Measurements from ENCODE around the gene OR52I2.

Gene OR52I2

DNA sequence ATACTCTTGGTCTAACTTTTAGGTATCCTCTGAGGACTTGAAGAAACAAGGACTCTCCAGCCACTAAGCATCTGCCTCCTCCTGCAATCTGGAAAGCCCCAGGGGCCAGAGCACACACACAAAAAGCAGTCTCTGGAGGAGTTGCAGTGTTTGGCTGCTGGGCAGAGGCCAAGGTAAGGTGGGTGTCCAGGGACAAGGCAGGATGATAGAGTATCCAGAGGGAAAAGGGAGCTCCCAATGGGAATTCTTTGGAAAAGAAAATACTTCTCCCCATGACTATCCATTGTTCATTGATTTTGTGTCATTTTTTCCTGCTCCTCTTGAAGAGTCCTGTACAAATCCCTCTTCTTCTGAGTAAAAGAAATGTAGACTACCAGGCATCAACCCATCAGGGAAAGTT is at the start of gene OR52I2:
Gene OR52I2 (plus strand): TSS at position 301 of the 400 bp plus-strand sequence.
- no peak for DNase-seq

DNA sequence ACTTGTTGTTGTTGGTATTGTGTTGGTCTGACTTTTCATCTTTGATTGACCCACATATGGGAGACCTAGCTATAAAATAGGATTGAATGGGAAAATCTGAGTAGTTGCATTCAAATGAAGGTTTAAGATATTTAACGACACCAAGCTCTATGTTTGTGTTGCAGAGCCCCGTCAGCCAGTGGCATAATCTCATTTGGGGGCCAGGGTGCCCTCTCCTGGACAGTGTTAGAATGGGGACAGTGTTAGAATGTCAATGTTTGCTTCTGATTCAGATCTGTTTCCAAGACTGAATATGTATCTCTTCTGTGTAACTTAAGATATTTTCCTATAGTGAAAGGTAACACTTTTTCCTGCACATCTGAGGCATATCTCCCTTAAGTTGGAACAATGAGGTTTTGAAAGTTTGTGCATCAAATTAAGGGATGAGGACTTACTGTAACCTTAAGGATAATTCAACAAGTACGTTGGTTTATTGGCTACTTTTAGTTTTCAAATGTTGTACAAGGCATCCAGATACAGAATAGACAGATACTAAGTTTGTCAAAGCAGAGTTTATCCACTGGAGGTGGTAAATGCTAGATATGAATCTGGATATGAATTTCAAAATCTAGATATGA is 41.8 kb upstream of the OR52I2 start:
- no peak for DNase-seq

DNA sequence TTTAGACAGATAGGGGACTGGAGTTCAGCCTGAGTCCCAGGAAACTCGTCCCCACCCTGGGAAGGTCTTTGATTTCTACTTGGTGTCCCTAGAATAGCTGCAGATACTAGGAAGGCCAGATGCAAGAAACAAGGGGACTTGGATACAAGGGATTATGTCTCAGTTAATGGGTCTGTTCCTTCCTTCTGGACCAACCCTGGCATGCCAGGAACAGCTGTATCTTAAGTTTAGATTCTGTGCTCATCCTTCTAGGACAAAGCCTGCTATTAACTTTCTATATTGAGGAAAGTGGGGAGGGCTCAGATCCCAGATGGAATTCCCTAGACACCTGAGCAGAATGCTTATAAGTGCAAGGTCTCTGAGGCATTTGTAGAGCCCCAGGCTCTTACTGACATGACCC is 40.5 kb upstream of the OR52I2 start:
- DNase-seq, result no peak

DNA sequence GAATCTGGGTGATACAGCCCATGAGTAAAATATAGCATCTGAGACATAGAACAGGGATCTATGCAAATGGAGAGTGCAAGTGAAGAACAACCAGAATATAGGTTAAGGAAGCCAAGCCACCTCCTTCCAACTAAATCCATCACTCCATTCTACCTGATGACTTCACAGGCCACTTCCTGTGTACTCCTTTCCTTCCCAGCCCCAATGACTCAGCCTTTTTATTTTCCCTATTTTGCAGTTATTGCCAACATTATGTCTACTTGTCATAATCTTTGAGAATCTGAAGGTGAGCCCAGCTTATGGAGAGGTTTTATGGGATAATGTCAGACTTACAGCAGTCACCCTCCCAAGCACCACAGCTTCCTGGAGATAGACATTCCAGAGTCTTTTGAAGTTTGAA is 38.0 kb upstream of the OR52I2 start:
- no peak for DNase-seq

DNA sequence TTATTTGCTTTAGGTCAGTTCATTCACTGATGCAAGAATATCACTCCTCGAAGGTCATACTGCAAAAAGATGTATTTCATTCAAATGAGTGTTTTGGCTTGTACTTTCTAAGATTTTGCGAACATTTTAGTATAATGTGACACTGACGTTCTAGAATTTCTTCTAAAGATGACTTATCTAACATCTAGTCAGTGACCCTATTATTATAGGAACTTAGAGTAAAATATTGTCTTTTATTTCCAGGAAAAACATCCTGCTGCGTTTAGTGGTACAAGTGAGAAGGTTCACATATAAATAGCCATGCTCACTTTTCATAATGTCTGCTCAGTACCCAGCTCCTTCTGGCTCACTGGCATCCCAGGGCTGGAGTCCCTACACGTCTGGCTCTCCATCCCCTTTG is 36.7 kb upstream of the OR52I2 start, which contains the start of gene OR52M1:
Gene OR52M1 (plus strand): TSS at position 301 of the 400 bp plus-strand sequence. CDS start 0 bp downstream, at position 301.
- no peak for DNase-seq

DNA sequence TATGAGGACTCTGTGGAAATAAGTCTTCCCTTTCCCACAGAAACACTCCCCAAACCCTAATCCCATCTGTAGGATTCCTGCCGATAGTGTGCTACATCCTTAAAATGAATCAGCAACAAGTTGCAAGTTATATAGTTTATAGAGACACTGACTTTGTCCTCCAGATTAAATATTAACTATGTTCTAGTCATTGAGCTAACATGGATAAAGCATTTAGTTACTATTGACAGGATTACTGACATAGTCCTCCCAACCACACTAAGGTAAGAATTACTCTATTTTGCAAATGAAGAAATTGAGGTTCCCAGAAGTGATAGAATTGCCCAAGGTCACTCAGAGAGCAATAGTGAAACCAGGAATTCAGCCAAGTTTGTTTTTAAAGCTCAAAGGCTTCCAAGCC is 34.7 kb upstream of the OR52I2 start:
- DNase-seq, result no peak

DNA sequence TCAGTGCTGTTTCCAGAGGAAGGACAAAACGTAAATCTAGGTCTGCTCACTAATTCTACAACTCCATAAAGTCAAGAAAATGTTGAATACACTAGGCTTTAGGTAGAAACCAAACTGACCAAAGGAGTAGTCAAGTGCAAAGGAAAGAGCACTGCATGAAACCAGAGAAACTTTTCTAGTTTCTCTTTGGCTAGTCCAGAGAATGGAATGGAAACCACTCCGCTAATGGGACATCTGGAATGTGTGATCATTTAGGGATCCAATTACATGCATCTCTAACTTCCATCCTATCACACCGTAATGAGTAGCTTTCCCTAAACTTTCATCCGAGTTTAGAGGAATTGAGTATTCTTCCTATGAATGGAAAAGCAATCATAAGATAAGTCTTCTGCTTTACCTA is 34.1 kb upstream of the OR52I2 start:
- DNase-seq, result no peak

DNA sequence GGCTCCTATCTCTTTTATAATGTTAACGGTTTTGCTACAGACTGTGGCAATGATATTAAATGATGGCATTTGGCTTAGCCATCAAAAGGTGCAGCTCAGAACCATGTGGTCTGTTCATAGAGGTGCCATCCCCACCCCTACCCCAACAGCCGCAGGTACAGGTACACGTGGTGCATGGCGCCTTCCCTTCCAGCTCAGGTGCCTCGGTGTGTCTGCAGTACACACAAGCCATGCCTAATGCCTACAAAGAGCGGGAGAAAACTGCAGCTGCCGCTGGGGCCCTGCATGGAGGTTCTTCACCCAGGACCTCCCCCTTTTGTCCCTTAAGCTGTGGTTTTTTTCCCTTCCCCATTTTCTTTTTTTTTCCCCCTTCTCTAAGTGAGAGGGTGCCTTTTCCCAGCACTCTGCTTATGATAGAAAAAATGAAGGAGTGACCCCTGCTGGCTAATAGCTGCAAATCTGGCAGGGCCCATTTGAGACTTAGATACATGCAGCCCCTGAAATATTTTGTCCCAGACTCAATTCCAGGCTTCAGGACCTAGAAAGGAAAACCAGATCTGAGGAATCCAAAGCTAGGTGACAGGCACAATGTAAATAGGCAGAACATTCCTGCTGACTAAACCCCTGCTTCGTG is 30.1 kb upstream of the OR52I2 start:
- DNase-seq, result no peak

DNA sequence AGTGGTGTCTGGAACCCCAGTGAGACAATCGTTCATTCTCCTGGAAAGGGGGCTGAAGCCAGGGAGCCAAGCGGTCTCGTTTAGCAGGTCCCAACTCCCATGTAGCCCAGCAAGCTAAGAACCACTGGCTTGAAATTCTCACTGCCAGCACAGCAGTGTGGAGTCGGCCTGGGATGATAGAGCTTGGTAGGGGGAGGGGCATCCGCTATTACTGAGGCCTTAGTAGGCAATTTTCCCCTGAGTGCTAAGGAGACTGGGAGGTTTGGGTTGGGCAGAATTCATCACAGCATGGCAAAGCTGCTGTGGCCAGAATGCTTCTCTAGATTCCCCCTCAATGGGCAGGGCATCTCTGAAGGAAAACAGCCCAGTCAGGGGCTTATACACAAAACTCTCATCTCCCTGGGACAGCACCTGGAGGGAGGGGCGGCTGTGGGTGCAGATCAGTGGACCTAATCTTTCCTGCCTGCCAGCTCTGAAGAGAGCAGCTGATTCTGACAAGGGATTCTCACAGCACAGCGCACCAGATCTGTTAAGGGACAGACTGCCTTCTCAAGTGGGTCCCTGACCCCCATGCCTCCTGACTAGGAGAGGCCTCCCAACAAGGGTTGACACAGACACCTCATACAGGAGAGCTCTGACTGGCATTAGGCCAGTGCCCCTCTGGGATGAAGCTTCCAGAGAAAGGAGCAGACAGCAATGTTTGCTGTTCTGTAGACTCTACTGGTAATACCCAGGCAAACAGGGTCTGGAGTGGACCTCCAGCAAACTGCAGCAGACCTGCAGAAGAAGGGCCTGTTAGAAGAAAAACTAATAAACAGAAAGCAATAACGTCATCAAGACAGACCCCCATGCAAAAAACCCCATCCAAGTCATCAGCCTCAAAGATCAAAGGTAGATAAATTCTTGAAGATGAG is 21.8 kb upstream of the OR52I2 start:
- no peak for DNase-seq

DNA sequence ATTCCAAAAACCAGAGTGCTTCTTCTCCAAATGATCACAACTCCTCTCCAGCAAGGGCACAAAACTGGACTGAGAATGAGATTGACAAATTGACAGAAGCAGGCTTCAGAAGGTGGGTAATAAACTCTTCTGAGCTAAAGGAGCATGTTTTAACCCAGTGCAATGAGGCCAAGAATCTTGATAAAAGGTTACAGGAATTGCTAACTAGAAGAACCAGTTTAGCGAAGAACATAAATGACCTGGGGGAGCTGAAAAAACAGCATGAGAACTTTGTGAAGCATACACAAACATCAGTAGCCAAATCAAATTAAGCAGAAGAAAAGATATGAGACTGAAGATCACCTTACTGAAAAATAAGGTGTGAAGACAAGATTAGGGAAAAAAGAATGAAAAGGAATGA is 21.1 kb upstream of the OR52I2 start:
- DNase-seq, result no peak

DNA sequence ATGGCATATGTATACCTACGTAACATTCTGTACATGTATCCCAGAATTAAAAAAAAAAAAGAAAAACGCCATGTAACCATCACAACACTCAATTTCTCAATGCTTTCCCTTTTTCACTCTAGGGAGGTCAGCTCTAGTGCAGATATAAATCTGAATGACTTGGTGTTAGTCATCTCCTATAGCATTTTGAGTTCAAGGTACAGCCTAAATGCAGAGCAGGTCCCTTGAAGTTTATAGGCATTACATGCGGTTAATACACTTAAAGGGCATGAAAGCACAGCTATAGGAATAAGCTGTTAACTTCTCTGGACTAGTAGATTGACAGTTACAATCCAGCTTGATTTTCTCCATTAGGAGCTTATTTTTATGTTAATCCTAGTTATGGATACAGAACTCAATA is 16.2 kb upstream of the OR52I2 start:
- DNase-seq, result no peak

DNA sequence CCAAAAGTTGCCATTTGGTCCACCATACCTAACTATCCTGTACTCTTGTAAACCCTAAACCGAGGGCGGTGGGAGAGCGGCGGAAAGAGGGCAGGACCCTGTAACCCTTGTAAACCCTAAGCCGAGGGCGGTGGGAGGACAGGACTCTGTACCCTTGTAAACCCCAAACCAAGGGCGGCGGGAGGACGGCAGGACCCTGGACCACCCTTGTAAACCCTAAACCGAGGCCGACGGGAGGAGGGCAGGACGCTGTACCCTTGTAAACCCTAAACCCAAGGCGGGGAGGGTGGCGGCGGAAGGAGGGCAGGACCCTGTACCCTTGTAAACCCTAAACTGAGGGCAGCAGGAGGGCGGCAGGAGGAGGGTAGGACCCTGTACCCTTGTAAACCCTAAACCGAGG is 12.5 kb upstream of the OR52I2 start:
- DNase-seq, result no peak

DNA sequence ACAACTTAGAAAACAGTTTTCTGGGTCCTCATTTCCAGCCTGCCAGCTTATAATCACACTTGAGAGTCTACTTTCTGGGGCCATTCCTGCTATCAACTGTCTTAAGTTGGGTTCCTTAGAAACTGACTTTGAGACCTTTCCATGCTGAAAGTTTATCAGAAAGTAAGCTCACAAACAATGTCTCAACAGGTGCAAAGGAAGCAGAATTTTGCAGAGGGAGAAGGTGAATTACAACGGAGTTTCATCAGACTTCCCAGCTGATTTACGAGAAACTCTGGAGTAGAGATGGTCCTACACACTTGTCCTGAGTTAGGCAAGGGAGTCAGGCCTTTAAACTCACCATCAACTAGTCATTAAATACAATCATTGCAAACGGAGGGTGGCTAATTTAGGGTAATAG is 4.7 kb upstream of the OR52I2 start:
- DNase-seq, result no peak

DNA sequence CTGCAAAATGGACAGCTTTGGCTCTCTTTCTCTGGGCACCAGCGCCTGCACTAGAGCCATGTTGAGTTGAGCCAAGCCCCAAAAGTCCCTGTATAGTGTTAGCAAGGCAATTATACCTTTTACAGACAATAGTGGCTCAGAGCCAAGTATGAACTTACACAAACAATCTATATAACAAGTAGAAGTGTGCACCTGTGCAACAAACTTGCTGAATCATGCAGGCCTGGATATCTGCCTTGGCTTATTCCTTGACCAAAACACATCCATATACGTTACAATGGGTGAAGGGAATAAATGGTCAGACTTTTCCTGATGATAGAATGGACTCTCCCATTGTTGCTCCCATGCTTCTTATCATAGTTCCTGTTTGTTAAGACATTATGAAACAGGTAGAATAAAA is 3.8 kb upstream of the OR52I2 start:
- DNase-seq, result no peak

DNA sequence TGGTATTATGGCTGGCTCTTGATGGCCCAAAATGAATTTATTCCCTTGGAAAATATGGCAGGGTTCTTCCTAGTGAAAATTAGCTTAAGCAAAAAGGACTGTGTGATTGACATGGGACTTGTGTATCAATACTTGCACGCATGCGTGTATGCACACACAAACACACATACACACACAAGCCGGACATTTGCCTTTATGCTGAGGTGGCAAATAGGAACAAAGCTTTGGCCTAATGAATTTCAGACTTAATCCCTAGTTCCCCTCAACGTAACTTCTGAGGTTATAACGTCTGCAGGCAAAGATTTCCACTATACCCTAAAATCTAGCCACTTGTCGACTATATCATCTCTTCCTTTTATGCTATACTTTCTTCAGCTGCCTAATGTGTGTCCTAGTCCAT is 2.9 kb upstream of the OR52I2 start:
- no peak for DNase-seq

DNA sequence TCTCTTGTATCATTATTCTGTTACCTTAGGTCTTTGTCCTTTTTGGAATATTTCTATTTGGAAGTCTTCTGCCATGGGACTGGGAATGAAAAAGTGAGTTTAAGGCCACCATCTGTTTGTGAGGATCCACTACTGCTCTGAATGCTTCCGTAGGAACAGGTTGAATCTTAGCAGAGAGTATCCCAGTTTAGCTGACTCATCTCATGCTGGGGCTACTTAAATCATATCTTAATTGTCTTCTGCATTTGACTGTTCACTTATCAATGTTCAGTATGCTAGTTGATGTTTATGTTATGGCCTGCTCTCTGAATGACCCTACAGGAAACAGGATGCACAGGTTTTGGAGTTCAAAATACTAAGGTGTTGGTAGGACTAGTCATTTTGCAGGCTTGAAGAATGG is 1.4 kb upstream of the OR52I2 start:
- no peak for DNase-seq

DNA sequence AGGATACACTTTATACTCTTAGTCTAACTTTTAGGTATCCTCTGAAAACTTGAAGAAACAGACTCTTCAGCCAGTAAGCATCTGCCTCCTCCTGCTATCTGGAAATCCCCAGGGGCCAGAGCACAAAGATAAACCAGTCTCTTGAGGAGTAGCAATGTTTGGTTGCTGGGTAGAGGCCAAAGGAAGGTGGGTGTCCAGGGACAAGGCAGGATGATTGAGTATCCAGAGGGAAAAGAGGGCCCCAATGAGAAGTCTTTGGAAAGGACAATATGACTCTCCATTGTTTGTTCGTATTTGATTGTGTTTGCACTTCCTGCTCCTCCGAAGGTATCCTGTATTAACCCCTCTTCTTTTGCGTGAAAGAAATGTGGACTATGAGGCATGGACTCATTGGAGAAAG is 7.5 kb downstream of the OR52I2 start:
- DNase-seq, result no peak

DNA sequence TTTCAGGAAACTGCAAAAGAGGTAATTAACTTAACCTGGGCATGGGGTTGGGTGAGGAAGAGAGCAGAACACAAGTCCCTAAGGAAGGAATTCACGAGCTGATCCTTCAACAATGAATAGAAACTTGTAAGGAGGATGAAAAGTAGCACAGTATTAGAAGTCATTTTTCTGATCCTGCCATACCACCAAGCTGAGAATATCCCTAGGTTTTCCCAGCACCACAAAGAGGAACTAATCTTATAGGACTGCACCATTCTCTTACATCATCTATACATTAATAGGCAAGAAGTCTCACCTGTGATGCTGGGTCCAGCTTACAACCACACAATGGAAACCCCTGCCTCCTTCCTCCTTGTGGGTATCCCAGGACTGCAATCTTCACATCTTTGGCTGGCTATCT is 12.2 kb downstream of the OR52I2 start, which contains the start of gene OR52I1:
Gene OR52I1 (plus strand): TSS at position 301 of the 400 bp plus-strand sequence. CDS start 0 bp downstream, at position 301.
- DNase-seq, result no peak

DNA sequence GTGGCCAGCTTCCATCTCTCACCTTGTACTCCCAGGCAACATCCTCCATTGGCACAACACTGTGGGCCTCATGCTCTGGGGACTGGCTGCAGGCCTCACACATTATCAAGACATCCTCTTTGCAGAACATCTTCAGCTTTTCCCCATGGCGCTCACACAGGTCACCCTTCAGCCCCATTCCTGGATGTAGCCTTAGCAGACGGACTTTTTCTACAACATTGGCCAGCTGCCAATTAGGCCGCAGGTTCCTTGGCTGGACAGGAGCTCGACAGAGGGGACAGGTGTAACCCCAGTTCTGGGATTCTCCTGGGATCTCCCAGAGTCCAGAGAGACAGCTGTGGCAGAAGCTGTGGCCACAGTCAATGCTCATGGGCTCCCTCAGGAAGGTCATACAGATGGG is 23.5 kb downstream of the OR52I2 start:
- DNase-seq, result no peak

DNA sequence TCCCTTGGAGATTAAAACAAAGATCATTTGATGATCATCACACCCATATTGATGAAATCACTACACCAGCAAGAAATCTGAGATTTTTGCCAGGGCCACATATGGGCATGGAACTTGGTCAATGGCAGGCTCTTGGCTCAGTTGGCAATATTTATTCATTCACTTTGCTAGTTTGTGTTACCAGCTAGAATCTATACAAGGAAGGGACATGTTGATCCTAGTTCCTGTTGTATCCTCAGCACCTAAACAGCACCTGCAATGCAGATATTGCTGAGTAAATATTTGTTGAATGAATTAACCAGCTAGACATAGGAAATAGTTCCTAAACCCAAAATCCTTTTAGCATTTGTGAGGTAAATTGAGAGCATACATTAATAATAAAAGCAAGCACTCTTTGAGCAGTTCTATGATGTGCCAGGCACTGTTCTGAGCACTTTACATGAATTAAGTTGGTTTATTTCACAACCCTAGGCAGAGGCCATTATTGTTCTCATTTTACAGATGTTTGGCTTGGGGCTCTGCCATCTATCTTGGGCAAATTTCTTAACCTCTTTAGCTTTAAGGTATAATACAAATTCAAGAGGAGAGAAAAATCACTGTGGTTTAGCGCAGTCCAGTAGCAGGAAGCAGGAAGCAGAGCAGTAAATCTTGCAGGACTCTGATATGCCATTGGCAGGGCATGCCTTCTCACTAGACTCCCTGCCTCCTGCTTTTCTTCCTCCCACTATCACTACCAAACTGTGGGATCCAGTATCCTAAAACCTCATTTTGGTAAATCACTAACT is 24.9 kb downstream of the OR52I2 start:
- DNase-seq, result no peak

DNA sequence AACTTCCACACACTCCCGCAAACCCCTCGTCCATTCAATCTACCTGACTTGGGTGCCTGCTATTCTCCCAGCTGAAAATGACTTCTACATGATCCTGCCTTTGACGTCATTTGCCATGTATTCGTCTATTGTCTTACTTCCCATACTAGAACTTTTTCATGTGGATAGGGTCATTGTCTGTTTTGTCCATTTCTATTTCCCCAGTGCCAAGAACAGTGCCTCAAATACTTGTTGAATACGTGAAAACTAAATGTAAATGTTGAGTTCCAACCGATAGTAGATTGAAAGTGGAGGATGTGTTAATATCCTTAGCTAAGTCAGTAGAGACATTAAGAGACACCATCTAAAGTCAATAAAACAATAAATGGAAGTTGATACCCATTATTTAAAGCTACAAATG is 25.6 kb downstream of the OR52I2 start:
- no peak for DNase-seq

DNA sequence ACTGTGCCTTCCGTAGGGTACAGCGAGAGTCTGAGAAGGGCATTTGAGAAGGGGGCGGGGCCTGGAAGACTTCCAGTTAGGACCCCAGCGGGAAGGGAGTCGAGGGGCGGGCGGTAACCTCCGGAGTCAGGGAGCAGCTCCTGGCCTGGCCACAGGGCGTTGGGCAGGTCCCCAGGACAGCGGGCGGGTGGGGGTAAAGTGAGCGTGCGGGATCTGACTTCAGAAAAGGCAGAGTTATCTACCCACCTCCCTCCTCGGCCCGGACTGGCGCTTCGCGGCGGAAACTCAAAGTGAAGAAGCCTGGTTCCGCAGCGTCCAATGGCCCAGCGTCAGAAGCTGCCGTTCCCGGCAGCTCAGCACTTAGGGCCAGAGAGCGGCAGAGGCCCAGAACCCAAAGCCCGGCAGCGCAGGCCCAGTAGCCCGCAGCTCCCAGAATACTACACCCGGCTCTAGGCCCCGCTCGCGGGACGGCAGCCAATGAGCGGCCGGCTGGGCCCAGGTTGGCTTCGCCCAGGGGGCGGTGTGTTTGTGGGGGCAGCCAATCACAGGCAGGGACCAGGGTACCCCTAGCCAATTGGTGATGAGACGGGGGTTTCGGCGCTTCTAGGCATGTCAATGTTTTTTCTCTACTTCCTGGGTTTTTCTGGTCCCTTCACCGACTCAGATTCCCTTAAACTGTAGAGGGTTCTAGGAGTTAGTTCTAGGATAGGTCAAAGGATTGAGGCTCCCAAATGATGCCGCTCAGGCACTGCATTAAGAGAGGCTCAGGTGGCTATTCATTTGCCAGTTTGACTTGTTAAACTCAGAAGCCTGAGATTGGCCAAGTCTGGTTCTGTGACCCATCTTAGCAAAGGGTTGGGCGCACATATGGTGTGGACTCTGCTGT is 26.5 kb downstream of the OR52I2 start, which contains the start of gene TRIM68:
Gene TRIM68 (minus strand): TSS at position 451 of the 886 bp plus-strand sequence. CDS start 2,727 bp downstream, outside the sequence.
- DNase-seq, result peak; percentile 92

Data from SHP77 treated with DMSO at 0.1 percent for 48 hours (cell line).